Measurements from ENCODE around the gene CACNA1B. TPM values are rescaled to one million over a fixed set of nuclear protein-coding genes. Genes with fewer than 3 reads are reported as not detected.

Gene CACNA1B
- polyA plus RNA-seq, 1 experiment: 0.01 TPM

GRCh38 chr9:138051586-138052321 is 174.2 kb downstream of the CACNA1B start:
- DNase-seq (ENCODE audit: low read depth): no peak
- TF ChIP-seq CTCF (IDR thresholded peaks at IDR 0.05; ENCODE audit: insufficient read depth, low read depth, low read length): no peak
- Histone ChIP-seq H3K4me3 (ENCODE audit: low read depth, low read length) (no peak overlapping the region), H3K27me3 (ENCODE audit: control insufficient read depth, insufficient read depth, low read length) (no peaks in the 10 kb centered on the region), H3K36me3 (ENCODE audit: control insufficient read depth, insufficient read depth, low read length) (no peaks in the 10 kb centered on the region)
- CTCF ChIA-PET: no interaction called here
- POLR2A ChIA-PET: no interaction called here

- no peaks in the 10 kb centered on the region for H3K27me3 ChIP-seq (ENCODE audit: control insufficient read depth, insufficient read depth, low read length)
Measured at GRCh38 chr9:138052322-138052615, 174.7 kb downstream of the CACNA1B start.

GRCh38 chr9:138052635-138053320 is 175.2 kb downstream of the CACNA1B start:
- Histone ChIP-seq H3K4me3 (ENCODE audit: low read depth, low read length) (no peak overlapping the region), H3K36me3 (ENCODE audit: control insufficient read depth, insufficient read depth, low read length) (no peaks in the 10 kb centered on the region), H3K27me3 (ENCODE audit: control insufficient read depth, insufficient read depth, low read length) (no peaks in the 10 kb centered on the region)
- no peak for TF ChIP-seq CTCF (IDR thresholded peaks at IDR 0.05; ENCODE audit: insufficient read depth, low read depth, low read length)
- DNase-seq (ENCODE audit: low read depth): no peak
- ChIA-PET POLR2A (no interaction called here), CTCF (no interaction called here)

More at GRCh38 chr9:138052322-138052615, 174.7 kb downstream of the CACNA1B start:
- DNase-seq (ENCODE audit: low read depth): no peak
- Histone ChIP-seq H3K36me3 (ENCODE audit: control insufficient read depth, insufficient read depth, low read length) (no peaks in the 10 kb centered on the region), H3K4me3 (ENCODE audit: low read depth, low read length) (no peak overlapping the region)
- no peak for TF ChIP-seq CTCF (IDR thresholded peaks at IDR 0.05; ENCODE audit: insufficient read depth, low read depth, low read length)
- ChIA-PET CTCF (no interaction called here), POLR2A (no interaction called here)

- no peak for DNase-seq (ENCODE audit: low read depth)
- H3K27me3 ChIP-seq (ENCODE audit: control insufficient read depth, insufficient read depth, low read length): no peaks in the 10 kb centered on the region
- no peak for TF ChIP-seq CTCF (IDR thresholded peaks at IDR 0.05; ENCODE audit: insufficient read depth, low read depth, low read length)
- POLR2A ChIA-PET: no interaction called here
- CTCF ChIA-PET: no interaction called here
- H3K36me3 ChIP-seq (ENCODE audit: control insufficient read depth, insufficient read depth, low read length): no peaks in the 10 kb centered on the region
- no peak overlapping the region for H3K4me3 ChIP-seq (ENCODE audit: low read depth, low read length)
Measured at GRCh38 chr9:138053321-138053868, 175.8 kb downstream of the CACNA1B start.

GRCh38 chr9:138053996-138054752 is 176.6 kb downstream of the CACNA1B start:
- Histone ChIP-seq H3K4me3 (ENCODE audit: low read depth, low read length) (no peak overlapping the region), H3K36me3 (ENCODE audit: control insufficient read depth, insufficient read depth, low read length) (no peaks in the 10 kb centered on the region), H3K27me3 (ENCODE audit: control insufficient read depth, insufficient read depth, low read length) (no peaks in the 10 kb centered on the region)
- CTCF ChIA-PET: no interaction called here
- POLR2A ChIA-PET: no interaction called here
- TF ChIP-seq CTCF (IDR thresholded peaks at IDR 0.05; ENCODE audit: insufficient read depth, low read depth, low read length): no peak
- DNase-seq (ENCODE audit: low read depth): no peak
